GM21723 (cell line): ENCODE measurements around the gene GALM.
"Not testable (repeated sequence)": the region's sequence is repeated elsewhere in the genome, so short reads cannot be mapped to it uniquely, and the experiment has no call there.

ENCODE experiments used
- ATAC-seq: cut with Tn5 transposase; IDR thresholded peaks from one replicate; pipeline ENCODE4 v1.9.1; 2021; ENCODE audit warnings: mild to moderate bottlenecking, moderate library complexity; ENCODE audit not compliant: unreplicated experiment

GALM gene

DNA sequence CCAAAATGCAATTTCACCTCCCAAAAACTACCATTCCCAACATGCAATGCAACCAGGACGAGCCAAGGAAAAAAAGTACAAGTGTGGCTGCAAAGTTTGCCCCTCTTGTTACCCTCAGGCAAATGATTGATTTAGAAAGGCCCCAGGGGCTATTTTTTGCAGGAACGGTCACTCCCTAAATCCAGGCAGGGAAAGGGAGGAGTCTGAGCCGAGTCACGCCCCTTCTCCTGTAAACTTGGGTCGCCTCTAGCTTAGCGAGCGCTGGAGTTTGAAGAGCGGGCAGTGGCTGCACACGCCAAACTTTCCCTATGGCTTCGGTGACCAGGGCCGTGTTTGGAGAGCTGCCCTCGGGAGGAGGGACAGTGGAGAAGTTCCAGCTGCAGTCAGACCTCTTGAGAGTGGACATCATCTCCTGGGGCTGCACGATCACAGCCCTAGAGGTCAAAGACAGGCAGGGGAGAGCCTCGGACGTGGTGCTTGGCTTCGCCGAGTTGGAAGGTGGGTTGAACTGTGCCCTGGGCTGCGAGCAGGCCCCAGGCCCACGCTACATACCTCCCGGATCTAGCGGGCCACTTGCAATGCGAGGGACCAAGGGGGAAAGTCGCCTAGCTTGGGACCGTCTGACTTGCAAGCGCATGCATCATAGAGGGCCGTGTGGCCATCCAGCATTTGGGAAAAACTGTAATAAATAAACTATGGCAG, at the start of gene GALM:
Gene GALM, plus strand, starts transcription at position 261 of the 702 bp plus-strand sequence. Its CDS starts 48 bp downstream, at position 309.
- peak; percentile 58 for ATAC-seq

GRCh38 chr2:38617301-38617700, 48.6 kb upstream of the GALM start:
- ATAC-seq, result no peak

GRCh38 chr2:38619458-38620164, 46.3 kb upstream of the GALM start:
- peak; percentile 59 for ATAC-seq

DNA sequence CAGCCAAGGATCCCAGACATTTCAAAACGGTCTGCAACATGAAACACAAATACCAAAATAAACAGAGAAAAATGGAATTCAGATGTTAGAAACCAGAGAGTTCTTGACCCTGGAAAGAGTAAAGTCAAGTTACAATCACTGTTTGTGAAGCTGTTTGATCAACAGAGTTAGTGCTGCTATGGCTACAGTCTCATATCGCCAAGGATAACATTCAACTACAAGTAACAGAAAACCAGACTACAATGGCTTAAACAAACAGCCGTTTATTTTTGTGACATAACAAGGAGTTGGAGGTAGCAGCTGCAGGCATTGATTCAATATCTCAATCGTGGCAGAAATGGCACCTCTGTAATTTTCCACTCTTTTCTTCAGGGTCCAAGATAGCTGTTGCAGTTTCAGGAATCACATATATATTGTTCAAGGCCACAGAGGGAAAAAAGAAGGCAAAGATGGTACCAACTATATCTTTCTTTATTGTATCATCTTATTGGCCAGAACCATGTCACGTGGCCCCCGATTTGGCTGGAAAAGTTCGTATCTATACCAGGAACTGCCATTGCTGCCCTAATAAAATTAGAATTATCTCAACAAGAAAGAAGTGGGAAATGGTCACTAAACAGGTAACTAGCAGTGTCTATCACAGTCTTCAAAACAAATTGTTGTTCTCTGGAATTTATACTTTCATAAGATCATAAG, 45.5 kb upstream of the GALM start:
- no peak for ATAC-seq

DNA sequence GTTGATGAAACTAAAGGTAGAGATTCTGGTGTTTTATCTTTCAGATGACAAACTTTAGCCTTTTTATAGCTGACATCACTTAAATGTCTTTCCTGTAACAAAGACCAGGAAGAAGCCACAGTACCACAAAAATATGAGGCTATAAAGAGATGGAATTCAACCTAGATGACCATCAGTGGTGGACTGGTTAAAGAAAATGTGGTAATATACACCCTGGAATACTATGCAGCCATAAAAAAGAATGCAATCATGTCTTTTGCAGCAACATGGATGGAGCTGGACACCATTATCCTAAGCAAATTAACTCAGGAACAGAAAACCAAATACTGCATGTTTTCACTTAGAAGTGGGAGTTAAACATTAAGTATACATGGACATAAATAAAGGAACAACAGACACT, 44.9 kb upstream of the GALM start:
- no peak for ATAC-seq

DNA sequence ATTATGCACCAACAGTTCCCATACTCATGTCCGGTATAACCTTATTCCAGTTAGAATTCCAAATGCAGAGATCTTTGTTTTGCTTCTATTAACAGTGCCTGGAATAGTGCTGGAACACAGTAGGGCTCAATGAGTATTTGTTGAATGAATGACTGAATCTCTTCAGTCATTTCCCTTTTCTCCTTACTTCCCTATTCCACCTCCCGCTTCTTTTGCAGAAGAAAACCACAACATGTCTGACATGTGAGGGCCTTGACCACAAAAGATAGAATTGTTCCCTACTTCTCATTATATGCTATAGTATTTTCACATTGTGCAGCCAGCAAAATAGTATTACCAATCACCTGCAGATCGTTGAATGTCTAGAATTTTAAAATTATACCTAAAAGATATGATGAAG, 43.7 kb upstream of the GALM start:
- no peak for ATAC-seq

- no peak for ATAC-seq
Observed at GRCh38 chr2:38626326-38627035, 39.4 kb upstream of the GALM start.

DNA sequence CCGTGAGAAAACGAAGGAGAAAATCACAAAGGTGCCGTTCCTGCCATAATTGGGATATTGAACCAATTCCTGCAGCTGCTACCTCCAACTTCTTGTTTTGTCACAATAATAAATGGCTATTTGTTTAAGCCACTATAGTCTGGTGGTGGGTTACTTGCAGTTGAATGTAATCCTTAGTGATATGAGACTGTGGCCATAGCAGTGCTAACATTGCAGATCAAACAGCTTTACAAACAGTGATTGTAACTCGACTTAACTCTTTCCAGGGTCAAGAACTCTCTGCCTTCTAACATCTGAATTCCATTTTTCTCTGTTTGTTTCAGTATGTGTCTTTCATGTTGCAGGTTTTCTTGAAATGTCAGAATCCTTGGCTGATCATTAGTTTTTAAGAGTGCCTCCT, 38.5 kb upstream of the GALM start:
- no peak for ATAC-seq

DNA sequence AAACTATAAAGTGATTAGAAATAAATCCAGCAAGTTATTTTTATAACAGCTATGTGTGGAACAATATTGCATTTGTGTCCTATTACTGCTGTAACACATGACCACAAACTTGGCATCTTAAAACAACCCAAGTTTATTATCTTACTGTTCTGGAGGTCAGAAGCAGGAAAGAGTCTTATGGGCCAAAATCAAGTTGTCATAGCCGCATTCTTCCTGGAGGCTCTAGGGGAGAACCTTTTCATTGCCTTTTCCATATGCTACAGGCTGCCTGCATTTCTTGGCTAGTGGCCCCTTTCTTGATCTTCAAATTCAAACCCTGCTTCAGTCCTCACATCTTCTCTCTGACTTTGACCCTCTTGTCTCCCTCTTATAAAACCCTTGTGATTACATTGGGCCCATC, 36.2 kb upstream of the GALM start:
- ATAC-seq, result no peak

GRCh38 chr2:38631976-38632375, 33.9 kb upstream of the GALM start:
- no peak for ATAC-seq

DNA sequence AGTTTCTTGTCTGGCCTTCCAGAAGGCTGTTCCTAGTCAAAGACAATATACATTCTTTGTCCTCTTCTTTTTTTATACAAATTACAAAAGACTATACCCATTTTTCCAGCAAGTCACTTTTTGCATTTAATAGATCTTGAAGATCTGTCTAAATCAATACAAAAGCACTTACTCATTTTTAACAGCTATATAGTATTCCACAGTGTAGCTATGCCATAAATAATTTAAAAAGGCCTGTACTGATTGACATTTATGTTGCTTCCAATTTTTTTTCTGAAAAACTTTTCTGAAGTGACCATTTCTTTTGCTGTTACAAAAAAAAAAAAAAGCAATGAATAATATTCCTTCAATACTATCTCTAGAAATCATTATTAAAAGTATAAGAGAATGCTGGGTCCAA, 32.9 kb upstream of the GALM start:
- no peak for ATAC-seq

GRCh38 chr2:38633895-38634294, 32.0 kb upstream of the GALM start:
- no peak for ATAC-seq

DNA sequence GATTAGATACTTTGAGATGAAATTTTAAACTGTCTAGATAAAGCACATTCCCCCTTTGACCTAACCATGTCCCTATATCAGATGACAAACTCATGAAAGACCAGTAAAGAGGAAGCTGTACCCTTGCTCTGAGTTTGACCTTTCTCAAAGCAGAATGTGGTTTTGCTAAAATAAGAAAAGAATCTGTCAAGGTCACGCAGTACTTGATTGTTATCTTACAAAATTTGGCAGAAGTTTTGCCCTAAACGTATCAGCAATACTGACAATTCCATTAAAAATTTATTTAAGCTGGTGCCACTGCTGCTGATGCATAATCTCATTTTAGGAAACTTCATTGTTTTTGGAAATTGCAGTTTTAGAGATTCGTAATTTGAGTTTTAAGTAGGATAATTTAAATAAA, 31.2 kb upstream of the GALM start:
- ATAC-seq, result peak; percentile 96

DNA sequence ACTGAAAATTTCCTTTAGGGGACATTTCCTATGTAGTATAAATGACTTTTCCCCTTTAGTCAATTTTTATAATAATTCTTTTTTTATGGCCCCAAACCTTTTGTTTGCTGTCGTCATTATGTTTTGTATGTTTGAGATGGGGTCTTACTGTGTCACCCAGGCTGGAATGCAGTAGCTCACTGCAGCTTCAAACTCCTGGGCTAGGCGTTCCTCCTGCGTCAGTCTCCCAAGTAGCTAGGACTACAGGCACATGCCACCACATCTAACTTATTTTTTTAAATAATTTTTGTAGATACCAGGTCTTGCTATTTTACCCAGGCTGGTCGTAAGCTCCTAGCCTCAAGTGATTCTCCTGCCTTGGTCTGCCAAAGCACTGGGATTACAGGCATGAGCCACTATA, 30.8 kb upstream of the GALM start:
- ATAC-seq, result no peak

GRCh38 chr2:38636069-38636468, 29.8 kb upstream of the GALM start:
- no peak for ATAC-seq

GRCh38 chr2:38642373-38643017, 23.4 kb upstream of the GALM start:
- ATAC-seq, result not testable (repeated sequence)

DNA sequence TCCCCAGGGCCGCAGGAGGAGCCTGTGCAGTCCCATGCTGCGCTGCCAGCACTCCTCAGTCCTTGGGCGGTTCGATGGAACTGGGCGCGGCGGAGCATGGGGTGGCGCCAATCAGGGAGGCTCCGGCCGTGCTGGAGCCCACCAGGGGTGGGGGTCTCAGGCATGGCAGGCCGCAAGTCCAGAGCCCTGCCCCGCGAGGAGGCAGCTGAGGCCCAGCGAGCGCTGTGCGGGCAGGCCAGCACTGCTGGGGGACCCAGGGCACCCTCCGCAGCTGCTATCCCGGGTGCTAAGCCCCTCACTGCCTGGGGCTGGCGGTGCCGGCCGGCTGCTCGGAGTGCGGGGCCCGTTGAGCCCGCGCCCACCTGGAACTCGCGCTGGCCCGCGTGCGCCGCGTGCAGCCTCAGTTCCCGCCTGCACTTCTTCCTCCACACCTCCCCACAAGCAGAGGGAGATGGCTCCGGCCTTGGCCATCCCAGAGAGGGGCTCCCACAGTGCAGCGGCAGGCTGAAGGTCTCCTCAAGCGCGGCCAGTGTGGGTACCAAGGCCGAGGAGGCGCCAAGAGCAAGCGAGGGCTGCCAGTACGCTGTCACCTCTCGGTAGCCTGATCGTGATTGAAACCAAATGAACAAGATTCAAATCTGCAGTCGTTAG, 22.8 kb upstream of the GALM start:
- no peak for ATAC-seq

DNA sequence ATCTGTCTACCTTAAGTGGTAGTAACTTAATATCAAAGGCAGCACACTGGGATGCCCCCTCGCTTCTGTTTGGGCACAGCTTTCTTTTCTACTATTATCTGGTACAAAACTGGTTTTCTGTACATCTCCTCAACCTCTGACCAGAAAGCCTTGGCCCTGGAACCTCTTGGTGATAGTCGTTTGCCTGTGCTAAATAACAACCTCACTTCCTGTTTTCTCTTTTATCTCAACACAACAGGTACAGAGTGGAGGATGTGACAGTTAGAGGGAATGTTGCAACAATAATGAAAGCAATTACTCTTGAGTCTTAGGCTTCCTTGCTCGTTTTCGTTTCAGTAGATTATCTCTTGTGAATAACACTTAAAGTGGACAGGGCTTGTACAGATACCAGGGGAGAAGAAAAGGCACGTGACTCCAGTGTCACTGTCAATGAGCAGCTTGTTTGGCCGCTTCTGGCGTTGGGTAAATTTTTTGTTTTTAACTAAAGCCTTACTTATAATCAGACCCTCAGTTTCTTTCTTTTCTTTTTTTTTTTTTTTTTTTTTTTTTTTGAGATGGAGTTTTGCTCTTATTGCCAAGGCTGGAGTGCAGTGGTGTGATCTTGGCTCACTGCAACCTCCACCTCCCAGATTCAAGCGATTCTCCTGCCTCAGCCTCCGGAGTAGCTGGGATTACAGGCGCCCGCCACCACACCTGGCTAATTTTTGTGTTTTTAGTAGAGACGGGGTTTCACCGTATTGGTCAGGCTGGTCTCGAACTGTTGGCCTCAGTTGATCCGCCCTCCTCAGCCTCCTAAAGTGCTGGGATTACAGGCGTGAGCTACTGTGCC, 22.0 kb upstream of the GALM start:
- not testable (repeated sequence) for ATAC-seq

DNA sequence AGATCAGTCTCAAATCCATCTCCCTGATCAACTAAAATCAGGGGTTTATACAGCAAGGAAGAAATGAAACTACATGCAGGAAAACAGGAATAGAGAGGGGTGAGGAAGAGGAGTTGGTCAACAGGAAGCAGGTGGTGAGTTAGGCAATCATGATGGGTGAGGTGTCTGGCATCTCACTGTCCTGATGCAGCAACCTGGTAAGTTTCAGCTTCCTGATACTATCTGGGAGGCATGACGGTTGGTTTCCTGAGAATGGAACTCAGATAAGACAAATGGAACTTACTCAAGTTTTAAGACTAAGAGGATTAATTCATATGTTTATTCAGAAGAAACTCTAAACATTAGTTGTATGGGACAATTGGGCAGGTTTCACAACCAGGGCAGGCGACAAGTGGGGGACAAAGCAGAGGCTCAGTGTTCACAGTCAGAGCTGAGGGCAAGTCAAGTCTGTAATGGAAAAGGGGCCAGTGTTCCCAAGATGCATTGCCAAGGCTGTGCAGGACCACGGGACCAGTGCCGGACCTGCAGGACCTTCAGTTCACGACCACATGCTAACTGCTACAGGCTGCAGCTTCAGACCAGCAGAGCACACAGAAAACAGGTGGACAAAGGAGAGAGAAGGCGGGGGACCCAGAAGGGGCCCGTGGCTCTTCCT, 17.7 kb upstream of the GALM start:
- ATAC-seq, result no peak
